ENCODE data around the gene PRR19. TPM values are rescaled to one million over a fixed set of nuclear protein-coding genes. Genes with fewer than 3 reads are reported as not detected.

PRR19 gene
- total RNA-seq, 1 donor from 2014 or later = 1.3 TPM

GRCh38 chr19:42295342-42295741, 6.6 kb upstream of the PRR19 start:
- no peaks in the 10 kb centered on the region for H3K4me1 Mint-ChIP-seq (ENCODE audit: low read depth, unreplicated experiment)
- no peak overlapping the region for H3K4me3 ChIP-seq (ENCODE audit: insufficient read depth, low read depth, low read length)
- no peak overlapping the region for H3K27ac ChIP-seq (ENCODE audit: low read depth, low read length)
- H3K36me3 Mint-ChIP-seq (ENCODE audit: low read depth, unreplicated experiment) = peaks cover 6% of the 10 kb centered on the region
- no peak for TF ChIP-seq EZH2 (IDR thresholded peaks at IDR 0.05; ENCODE audit: insufficient read depth, low read length)
- no peak for TF ChIP-seq CTCF (IDR thresholded peaks at IDR 0.05; ENCODE audit: insufficient read depth, low read depth, low read length)
- H2AFZ ChIP-seq (ENCODE audit: low read depth, low read length) = no peak overlapping the region
- H3K9ac ChIP-seq (ENCODE audit: low read length) = no peak overlapping the region
- no peaks in the 10 kb centered on the region for H3K27me3 Mint-ChIP-seq (ENCODE audit: low read depth, unreplicated experiment)
- H3K27ac Mint-ChIP-seq (ENCODE audit: unreplicated experiment) = no peak overlapping the region
- no peak overlapping the region for H3K4me2 ChIP-seq (ENCODE audit: low read length)
- H3K9me3 ChIP-seq (ENCODE audit: insufficient read depth, low read depth, low read length) = no peaks in the 10 kb centered on the region
- no peak overlapping the region for H3K4me3 Mint-ChIP-seq (ENCODE audit: unreplicated experiment)
- peaks cover 42% of the 10 kb centered on the region for H4K20me1 ChIP-seq (ENCODE audit: insufficient read depth, low read length)
- H3K27me3 ChIP-seq (ENCODE audit: insufficient read depth, low read length) = no peaks in the 10 kb centered on the region
- no peaks in the 10 kb centered on the region for H3K9me3 Mint-ChIP-seq (ENCODE audit: unreplicated experiment)
- peaks cover 10% of the 10 kb centered on the region for H3K36me3 ChIP-seq (ENCODE audit: insufficient read depth, low read length)
- no peaks in the 10 kb centered on the region for H3K79me2 ChIP-seq (ENCODE audit: insufficient read depth, low read length)
- DNase-seq (ENCODE audit: low read depth) (no peak), FAIRE-seq (no peak)
- H3K4me1 ChIP-seq (ENCODE audit: insufficient read depth, low read length) = no peaks in the 10 kb centered on the region

GRCh38 chr19:42295831-42296525, 6.0 kb upstream of the PRR19 start:
- H3K4me3 Mint-ChIP-seq (ENCODE audit: unreplicated experiment) = no peak overlapping the region
- no peak overlapping the region for H2AFZ ChIP-seq (ENCODE audit: low read depth, low read length)
- H3K4me3 ChIP-seq (ENCODE audit: insufficient read depth, low read depth, low read length) = no peak overlapping the region
- no peak overlapping the region for H3K9ac ChIP-seq (ENCODE audit: low read length)
- H3K9me3 ChIP-seq (ENCODE audit: insufficient read depth, low read depth, low read length) = no peaks in the 10 kb centered on the region
- no peak for DNase-seq (ENCODE audit: low read depth)
- peak overlapping the region; percentile 47 for H3K27ac Mint-ChIP-seq (ENCODE audit: unreplicated experiment)
- H3K4me2 ChIP-seq (ENCODE audit: low read length) = no peak overlapping the region
- no peaks in the 10 kb centered on the region for H3K27me3 ChIP-seq (ENCODE audit: insufficient read depth, low read length)
- no peaks in the 10 kb centered on the region for H3K9me3 Mint-ChIP-seq (ENCODE audit: unreplicated experiment)
- H3K4me1 Mint-ChIP-seq (ENCODE audit: low read depth, unreplicated experiment) = no peaks in the 10 kb centered on the region
- peaks cover 6% of the 10 kb centered on the region for H3K36me3 Mint-ChIP-seq (ENCODE audit: low read depth, unreplicated experiment)
- peaks cover under 1% of the 10 kb centered on the region for H3K79me2 ChIP-seq (ENCODE audit: insufficient read depth, low read length)
- no peaks in the 10 kb centered on the region for H3K27me3 Mint-ChIP-seq (ENCODE audit: low read depth, unreplicated experiment)
- no peaks in the 10 kb centered on the region for H3K4me1 ChIP-seq (ENCODE audit: insufficient read depth, low read length)
- no peak overlapping the region for H3K27ac ChIP-seq (ENCODE audit: low read depth, low read length)
- TF ChIP-seq CTCF (IDR thresholded peaks at IDR 0.05; ENCODE audit: insufficient read depth, low read depth, low read length) = peak; percentile 89
- TF ChIP-seq EZH2 (IDR thresholded peaks at IDR 0.05; ENCODE audit: insufficient read depth, low read length) = no peak
- H3K36me3 ChIP-seq (ENCODE audit: insufficient read depth, low read length) = peaks cover 8% of the 10 kb centered on the region
- peaks cover 38% of the 10 kb centered on the region for H4K20me1 ChIP-seq (ENCODE audit: insufficient read depth, low read length)
- FAIRE-seq = peak; percentile 20

GRCh38 chr19:42297039-42297438, 4.9 kb upstream of the PRR19 start:
- Histone ChIP-seq H3K27me3 (ENCODE audit: insufficient read depth, low read length) (no peaks in the 10 kb centered on the region), H3K4me3 (ENCODE audit: insufficient read depth, low read depth, low read length) (no peak overlapping the region), H4K20me1 (ENCODE audit: insufficient read depth, low read length) (peaks cover 27% of the 10 kb centered on the region), H3K9ac (ENCODE audit: low read length) (no peak overlapping the region), H3K4me2 (ENCODE audit: low read length) (no peak overlapping the region), H3K79me2 (ENCODE audit: insufficient read depth, low read length) (peaks cover 5% of the 10 kb centered on the region), H3K9me3 (ENCODE audit: insufficient read depth, low read depth, low read length) (no peaks in the 10 kb centered on the region), H3K36me3 (ENCODE audit: insufficient read depth, low read length) (peaks cover 8% of the 10 kb centered on the region), H3K4me1 (ENCODE audit: insufficient read depth, low read length) (peaks cover 7% of the 10 kb centered on the region), H2AFZ (ENCODE audit: low read depth, low read length) (no peak overlapping the region), H3K27ac (ENCODE audit: low read depth, low read length) (no peak overlapping the region)
- FAIRE-seq = no peak
- Mint-ChIP-seq H3K4me1 (ENCODE audit: low read depth, unreplicated experiment) (no peaks in the 10 kb centered on the region), H3K27me3 (ENCODE audit: low read depth, unreplicated experiment) (no peaks in the 10 kb centered on the region), H3K27ac (ENCODE audit: unreplicated experiment) (no peak overlapping the region), H3K9me3 (ENCODE audit: unreplicated experiment) (no peaks in the 10 kb centered on the region), H3K4me3 (ENCODE audit: unreplicated experiment) (no peak overlapping the region), H3K36me3 (ENCODE audit: low read depth, unreplicated experiment) (peaks cover 6% of the 10 kb centered on the region)
- DNase-seq (ENCODE audit: low read depth) = no peak
- TF ChIP-seq EZH2 (IDR thresholded peaks at IDR 0.05; ENCODE audit: insufficient read depth, low read length) (no peak), CTCF (IDR thresholded peaks at IDR 0.05; ENCODE audit: insufficient read depth, low read depth, low read length) (no peak)
